ENCODE results near the gene GALNT10. TPM values are rescaled to one million over a fixed set of nuclear protein-coding genes. Genes with fewer than 3 reads are reported as not detected.

GALNT10 gene
- polyA plus RNA-seq, 4 donors: 27.6 to 30.1 (median 28.5) TPM

DNA sequence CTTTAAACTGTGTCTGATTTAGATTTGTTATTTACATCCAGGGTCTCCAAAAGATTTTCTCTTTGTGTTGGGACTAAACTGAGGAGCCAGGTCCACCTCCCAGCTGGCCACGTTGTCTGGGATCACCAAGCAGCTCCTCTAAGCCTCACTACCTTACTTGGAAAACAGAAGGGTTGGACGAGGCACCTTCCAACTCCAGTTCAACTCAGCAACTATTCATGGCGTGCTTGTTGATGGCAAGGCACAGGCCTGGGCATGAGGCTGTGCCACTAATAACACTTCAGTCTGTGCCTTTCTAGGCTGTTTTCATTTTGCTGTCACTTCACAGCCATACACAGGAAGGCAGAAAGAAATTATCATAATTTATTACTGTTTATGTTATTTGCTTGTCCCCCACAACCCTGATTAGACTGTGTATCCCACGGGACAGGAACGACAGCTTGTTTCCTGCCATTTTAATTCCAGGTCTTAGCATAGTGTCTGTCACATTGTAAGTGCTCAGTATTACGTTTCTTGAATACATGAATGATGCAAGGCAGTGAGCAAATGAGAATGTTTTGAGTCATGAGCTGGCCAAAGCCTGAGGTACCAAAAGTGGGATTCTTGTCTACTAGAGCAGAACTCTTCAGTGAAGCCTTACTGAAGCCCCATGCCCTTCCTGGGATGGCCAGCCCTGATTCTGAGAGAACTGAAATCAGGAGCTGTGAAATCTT lies 125.8 kb downstream of the GALNT10 start:
- DNase-seq (ENCODE audit: low read depth in 4 of 4, low spot score in 3 of 4): peak in 1 of 4 donors; percentile 22

DNA sequence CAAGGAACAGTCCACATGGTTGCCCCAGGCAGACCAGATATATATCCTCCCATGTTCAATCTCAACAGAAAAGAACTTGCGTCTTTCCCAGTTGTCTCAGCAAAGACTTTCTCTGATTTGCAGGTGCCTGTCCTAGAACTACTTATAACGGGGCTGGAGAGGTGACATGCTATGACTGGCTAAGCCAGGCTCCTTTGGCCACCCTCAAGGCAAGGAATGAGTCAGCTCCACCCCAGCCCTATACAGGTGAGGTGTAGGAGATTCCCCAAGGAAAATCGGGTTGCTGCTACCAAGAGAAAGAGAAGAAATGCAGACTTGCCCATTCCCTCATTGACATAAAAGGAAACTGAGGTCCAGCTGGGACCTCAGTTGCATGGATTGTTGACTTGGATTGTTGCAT lies 127.4 kb downstream of the GALNT10 start:
- no peak for DNase-seq (ENCODE audit: low read depth in 4 of 4, low spot score in 3 of 4)

DNA sequence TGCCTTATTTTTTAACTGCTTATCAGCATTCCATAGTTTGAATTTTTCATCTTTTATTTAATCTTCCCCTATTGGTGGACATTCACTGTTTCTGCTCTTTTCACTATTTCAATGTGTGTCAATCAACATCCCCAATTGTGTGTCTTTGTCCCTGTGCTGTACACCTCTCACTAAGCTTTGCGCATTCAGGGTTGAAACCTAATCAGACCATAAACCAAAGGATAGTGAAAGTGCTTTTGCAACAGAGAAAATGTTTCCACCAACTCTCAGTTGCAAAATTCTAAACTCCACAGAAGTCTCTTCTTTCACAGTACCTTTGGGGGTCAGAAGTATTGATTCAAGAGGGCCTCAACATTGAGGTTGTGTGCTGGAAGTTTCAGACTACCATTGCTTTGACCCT lies 128.2 kb downstream of the GALNT10 start:
- no peak for DNase-seq (ENCODE audit: low read depth in 4 of 4, low spot score in 3 of 4)

DNA sequence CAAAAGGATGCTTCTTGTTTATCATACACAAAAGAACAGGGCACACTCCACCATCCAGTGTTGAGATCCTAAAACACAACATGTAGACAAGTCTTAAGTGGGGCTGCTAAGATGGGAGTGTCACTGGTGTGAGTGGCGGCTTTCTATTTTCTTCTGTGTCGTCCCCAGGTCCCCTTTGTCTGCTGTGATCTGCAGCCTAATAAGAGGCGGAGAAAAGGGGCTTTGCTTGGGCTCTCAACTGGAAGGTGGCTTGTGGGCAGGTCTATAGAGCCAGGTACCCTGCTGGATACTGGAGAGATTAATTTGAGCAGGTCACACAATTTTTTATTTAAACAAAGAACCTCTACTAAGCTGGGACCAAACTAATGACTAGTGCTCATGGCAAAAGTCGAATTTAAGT lies 129.2 kb downstream of the GALNT10 start:
- DNase-seq (ENCODE audit: low read depth in 4 of 4, low spot score in 3 of 4): no peak

DNA sequence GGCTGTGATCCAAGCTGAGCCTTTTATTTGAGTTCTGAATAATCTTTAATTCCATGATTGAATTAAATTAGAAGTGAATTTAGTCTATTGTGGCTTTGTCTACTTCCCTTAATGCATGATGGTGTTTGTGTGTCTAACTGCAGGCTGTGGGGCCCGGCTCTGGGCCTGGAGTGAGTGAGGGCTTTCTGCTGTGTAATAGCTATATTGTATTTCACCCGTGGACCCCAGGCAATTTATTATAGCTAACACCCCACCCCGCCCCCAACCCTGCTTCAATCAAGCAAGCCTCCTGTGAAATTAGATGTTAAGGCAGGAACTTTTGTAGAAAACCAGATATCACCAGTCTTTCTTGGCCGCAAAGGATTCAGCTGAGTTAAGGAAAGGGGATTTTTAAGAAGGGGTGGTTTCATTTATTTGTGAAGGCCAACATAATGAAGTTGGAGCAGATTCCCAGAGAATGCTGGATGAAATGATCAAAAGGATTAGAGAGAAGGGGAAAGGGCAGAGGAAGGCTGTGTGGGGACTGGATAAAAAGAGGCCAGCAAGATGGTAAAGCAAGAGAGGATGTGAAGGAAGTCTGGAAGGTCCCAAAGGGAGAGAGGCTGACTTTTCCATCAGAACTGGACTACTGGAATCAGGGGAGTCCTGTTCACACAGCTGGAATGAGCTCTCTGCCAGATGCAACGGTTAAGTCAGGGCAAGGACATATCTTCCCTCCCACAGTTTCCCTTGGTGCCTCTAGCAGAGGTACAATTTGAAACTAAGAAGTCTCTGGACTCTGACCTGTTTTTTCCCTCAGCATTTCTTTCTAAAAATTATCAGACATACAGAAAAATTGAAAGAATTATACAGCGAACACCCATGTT lies 129.9 kb downstream of the GALNT10 start:
- peak in 3 of 4 donors; percentile 22 to 52 (median 33) for DNase-seq (ENCODE audit: low read depth in 4 of 4, low spot score in 3 of 4)

DNA sequence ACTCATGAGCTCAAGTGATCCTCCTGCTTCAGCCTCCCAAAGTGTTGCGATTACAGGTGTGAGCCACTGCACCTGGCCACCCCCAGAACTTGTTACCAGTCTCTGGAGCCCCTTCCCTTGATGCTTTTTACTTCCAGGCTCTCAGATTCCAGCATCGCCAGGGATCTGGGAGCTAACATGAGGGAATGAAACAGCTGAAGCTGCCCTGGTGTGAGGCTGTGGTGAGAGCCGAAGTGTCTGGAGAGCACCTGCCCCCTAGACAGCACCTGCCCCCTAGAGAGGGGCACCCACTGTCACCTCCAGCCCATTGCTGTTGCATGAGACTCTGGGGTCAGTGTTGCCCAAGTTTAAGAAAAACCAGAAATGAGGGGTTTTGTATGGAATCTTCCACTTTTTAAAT lies 131.0 kb downstream of the GALNT10 start:
- no peak for DNase-seq (ENCODE audit: low read depth in 4 of 4, low spot score in 3 of 4)

DNA sequence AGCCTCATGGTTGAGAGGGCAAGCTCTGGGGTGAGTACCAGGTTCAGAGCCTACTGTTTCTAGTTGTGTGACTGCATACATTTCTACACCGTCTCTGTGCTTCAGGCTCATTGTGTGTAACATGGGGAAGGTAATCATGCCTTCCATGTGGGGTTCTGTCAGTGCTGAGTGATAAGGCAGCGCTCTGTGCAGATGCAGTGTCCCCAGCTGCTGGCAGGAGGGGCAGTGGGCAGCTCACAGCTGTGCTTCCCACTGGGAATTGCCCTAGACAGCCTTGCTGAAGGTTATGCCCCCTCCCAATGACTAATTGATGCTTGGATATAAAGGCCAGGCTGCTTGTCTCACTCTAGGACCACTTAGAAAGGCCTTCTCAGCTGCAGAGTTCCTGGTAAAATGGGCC lies 133.5 kb downstream of the GALNT10 start:
- no peak for DNase-seq (ENCODE audit: low read depth in 4 of 4, low spot score in 3 of 4)

DNA sequence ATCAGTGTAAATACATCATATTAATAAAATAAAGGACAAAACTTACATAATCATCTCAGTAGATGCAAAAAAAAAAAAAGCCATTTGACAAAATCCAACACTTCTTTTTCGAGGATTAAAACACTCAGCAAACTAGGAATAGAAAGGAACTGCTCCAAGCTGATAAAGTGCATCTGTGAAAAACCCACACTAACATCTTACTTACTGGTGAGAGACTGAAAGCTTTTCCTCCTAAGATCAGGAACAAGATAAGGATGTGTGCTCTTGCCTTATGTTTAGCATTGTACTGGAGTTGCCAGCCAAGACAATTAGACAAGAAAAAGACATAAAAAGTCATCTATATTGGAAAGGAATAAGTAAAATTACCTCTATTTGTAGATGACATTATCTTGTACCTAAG lies 135.0 kb downstream of the GALNT10 start:
- DNase-seq (ENCODE audit: low read depth in 4 of 4, low spot score in 3 of 4): no peak

DNA sequence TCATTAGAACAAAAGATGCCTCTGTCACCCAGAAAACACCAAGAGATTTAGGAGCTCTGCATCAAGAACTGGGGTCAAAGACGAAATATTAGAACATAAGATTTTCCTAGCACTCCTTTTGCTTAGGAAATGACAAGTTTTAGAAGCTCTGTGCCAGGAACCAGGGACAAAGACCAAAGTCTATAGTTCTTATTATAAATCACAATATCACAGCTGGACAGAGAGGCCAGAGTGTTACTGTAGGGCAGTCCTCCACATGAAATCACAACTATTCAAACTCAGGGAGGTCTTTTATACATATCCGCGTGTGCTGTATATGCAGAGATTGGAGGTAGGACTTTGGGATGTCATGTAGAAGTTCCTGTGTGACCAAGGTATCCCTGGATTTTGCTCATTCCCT lies 138.5 kb downstream of the GALNT10 start:
- no peak for DNase-seq (ENCODE audit: low read depth in 4 of 4, low spot score in 3 of 4)

DNA sequence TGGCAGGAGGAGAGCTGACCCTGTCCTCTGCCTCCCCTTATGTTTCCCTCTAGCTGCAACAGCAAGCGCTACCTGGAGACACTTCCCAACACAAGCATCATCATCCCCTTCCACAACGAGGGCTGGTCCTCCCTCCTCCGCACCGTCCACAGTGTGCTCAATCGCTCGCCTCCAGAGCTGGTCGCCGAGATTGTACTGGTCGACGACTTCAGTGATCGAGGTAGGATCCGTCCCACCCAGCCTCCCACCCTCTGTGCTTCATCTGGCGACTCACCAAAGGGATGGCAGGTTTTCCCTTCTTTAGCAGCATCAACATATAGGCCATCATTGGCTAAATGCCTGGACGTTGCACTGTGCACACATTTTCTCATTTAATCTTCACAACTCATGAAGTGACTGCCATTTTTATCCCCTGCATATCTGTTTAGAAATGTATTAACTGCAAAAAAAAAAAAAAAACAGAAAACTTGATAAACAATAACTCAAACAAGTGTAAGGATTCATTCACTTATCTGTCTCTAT lies 139.0 kb downstream of the GALNT10 start:
- DNase-seq (ENCODE audit: low read depth in 4 of 4, low spot score in 3 of 4): no peak

DNA sequence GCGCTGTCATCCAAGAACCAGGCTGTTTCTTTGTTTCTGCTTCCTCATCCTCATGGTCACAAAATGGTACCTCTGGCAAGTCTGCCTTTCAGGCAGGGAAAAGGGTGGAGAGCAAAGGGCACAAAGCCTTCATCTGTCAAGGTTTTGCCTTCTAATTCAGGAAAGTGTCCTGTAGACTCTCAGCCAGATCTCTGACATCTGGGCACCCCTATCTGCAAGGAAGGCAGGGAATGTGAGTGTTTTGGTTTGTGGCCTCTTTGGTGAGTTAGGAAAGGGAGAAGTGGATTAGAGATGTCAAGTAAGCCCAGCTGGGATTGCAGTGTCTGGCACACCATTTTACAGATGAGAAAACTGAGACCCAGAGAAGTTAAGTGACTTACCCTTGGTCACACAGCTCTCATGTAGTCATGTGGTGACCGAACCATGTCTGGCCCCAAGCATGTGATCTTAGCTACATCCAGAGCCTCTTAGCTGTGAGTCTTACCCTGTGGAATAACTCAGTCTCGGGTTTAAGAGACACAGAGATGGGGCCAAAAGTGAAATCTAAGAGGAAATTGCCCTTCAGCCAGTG lies 139.6 kb downstream of the GALNT10 start:
- no peak for DNase-seq (ENCODE audit: low read depth in 4 of 4, low spot score in 3 of 4)

DNA sequence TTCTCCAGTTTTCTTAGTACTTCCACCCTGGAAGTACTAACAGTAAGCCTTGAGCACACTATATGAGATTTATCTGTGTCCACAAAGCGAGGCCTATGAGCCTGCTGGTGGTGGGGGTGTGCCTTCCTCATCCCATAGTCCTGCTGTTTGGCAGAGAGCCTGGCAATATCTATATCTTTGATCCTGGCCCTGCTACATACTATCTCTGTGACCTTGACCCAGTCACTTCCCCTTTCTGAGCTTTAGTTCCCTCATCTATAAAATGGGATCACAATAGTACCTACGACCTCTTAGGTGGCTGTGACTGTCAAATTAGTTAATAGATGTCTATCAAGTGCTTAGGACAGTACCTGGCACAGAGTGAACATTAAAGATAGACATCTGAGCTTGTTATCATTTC lies 140.7 kb downstream of the GALNT10 start:
- no peak for DNase-seq (ENCODE audit: low read depth in 4 of 4, low spot score in 3 of 4)

DNA sequence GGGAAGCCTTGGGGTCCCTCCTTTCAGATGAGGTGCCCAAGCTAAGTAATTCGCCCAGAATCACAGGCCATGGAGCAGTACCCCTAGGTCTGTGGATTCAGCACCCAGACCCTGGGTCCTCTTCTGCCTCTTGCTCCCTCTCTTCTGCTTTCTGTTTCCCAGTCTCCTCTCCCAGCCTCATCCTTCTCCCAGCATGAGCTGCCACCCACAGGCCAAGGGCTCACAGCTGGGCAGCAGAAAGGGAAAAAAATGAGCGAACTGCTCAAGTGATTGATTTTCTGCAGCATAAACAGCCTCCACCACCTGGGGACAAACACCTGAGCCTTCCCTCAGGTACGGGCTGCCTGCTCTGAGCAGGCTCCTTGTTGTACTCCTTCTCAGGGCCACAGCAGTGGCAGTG lies 141.4 kb downstream of the GALNT10 start:
- DNase-seq (ENCODE audit: low read depth in 4 of 4, low spot score in 3 of 4): no peak

DNA sequence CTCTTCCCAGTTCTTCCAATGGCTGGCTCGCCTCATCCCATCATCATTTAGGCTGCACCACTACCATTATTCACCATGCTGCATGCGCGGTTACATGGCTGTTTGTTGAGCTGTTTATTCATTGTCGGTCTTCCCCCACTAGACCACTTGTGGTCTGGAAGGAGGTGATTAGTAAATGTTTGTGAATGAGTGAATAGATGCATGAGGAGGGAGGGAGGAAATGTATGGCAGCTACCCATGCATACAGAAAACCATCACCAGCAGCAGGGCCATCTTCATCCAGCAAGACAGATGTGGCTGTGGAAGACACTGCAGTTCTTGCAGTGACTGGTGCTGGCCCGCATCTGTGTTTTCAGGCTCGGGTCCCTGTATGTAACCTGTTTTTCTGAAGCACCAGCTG lies 141.9 kb downstream of the GALNT10 start:
- no peak for DNase-seq (ENCODE audit: low read depth in 4 of 4, low spot score in 3 of 4)

DNA sequence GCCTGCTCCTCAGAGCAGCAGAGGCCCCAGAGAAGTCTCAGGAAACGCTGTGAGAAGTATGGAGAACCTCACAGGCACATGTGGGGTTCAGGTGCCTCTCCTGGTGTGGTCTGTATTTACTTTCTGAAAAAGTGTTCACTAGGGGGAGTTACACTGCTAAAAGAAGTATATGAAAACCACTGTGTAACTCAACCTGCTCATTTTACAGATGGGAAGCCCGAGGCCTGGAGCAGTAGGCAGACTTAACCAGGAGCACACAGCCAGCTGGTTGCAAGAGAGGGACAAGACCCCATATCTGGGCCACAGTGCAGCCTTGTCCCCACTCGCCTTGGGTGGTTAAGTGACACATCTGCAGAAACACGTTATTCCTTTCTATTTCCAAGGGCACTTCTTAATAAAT lies 142.5 kb downstream of the GALNT10 start:
- DNase-seq (ENCODE audit: low read depth in 4 of 4, low spot score in 3 of 4): no peak

DNA sequence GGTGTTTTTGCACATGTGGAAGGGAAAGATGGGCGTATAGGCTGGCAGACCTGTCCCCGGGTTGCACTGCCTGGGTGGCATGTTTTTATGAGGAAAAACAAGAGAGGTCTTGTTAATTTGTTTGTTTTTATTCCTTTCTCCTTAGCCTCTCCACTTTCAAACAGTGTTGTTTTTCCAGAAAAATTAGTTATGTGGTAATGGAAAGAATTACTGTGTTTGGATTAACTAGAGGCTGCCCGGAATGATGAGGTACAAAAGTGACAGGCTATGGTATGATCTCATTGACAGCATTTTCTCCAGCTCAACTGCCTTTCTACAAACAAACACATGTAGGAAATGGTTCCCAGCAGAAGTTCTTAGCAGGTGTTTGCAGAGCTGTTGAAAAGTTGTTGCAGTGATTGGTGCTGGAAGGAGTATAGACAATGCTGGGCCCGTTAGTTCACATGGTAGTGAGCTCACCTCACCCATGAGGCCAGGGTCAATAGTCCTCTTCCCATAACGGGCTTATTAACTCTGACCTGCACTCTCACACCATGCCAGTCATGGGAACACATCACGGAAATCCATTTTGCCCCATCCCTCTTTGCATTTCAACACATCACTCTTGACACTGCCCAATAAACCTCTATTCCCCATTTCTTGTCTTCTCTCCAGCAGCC lies 144.0 kb downstream of the GALNT10 start:
- DNase-seq (ENCODE audit: low read depth in 4 of 4, low spot score in 3 of 4): no peak

DNA sequence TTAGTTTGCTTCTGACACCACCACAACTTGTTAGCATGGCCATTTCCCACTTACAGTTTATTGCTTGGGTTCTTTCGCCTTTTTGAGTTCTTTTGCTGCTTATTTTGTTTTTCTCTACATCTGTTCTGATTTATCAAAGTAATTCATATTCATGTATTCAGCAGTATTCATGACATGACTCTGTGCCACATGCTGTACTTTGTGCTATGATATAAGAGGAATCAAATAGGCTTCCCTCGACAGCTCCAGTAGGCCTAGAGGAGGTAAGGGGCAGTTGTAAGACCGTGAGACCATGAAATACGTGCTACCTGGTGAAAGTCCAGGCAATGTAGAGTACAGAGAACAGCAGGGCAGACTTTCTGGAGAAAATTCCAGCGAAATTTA lies 144.5 kb downstream of the GALNT10 start:
- no peak for DNase-seq (ENCODE audit: low read depth in 4 of 4, low spot score in 3 of 4)

DNA sequence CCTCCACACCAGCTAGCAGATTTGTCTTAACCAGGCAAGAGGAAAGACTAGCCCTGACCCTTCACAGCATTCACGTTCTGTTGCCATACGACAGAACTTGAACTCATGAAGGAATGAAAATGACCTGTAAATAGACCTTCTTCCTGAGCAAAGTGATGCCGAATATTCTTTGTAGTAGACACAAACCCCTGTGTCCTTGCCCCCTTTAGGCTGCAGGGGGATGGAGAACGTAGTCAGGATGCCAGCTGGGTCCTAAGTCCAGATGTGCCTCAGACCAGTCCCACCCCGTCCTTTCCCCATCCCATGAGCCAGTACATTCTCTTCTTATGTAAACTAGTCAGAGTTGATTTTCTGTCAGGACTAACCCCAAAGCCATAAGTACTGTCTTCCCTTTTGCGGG lies 151.1 kb downstream of the GALNT10 start:
- DNase-seq (ENCODE audit: low read depth in 4 of 4, low spot score in 3 of 4): no peak

DNA sequence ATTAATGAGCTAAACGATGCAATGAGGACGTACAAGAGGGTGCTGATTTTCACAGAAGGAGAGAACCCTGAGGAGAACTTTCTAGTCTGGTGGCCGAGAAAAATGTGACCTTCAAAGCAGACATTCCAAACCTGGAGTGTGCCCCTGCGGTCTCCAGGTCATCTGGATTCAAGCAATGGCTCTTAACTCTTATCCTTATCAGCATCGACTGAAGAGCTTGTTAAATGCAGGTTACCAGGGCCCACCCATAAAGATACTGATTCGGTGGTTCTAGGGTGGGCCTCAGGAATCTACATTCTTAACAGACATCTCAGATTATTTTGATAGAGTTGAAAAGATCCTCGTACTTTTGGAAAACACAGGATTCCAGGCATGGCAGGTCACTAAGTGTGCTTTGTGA lies 151.7 kb downstream of the GALNT10 start:
- DNase-seq (ENCODE audit: low read depth in 4 of 4, low spot score in 3 of 4): no peak

DNA sequence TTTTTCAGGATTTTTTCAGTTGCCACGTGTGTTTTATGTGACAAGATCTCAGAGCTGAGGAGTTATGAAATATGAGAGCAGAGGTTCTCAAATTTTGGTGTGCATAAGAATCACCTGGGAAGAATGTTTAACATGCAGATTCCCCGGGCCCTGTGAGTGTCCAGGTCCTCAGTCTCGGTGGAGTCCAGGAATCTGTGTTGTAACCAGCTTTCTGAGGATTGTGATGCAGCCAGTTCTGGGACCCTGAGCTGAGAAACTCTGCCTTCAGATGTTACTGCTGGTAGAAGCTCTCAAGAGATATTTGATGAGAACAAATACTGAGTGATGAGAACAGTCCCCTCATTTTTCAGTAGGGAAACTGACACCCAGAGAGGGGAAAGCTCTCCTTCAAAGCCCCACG lies 152.4 kb downstream of the GALNT10 start:
- DNase-seq (ENCODE audit: low read depth in 4 of 4, low spot score in 3 of 4): no peak

DNA sequence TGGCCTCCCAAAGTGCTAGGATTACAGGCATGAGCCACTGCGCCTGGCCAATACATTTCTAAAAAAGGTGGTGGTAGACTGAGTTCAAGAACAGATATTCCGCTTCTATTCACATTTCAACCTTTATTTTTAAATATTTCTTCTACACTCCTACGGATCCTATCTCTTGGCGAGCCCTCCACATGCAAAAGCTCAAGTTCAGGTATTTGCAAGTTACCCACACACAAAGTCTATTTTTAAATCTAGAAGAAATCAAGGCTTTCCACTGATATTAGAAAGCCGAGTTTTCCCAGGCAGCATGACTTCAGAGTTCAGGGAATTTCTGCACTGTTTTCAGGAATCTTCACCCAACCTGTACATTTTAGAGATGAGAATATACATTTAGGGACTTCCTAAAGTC lies 153.9 kb downstream of the GALNT10 start:
- DNase-seq (ENCODE audit: low read depth in 4 of 4, low spot score in 3 of 4): no peak
